ENCODE measurements around the gene ANAPC13.

- TF ChIP-seq, protein P1, sequence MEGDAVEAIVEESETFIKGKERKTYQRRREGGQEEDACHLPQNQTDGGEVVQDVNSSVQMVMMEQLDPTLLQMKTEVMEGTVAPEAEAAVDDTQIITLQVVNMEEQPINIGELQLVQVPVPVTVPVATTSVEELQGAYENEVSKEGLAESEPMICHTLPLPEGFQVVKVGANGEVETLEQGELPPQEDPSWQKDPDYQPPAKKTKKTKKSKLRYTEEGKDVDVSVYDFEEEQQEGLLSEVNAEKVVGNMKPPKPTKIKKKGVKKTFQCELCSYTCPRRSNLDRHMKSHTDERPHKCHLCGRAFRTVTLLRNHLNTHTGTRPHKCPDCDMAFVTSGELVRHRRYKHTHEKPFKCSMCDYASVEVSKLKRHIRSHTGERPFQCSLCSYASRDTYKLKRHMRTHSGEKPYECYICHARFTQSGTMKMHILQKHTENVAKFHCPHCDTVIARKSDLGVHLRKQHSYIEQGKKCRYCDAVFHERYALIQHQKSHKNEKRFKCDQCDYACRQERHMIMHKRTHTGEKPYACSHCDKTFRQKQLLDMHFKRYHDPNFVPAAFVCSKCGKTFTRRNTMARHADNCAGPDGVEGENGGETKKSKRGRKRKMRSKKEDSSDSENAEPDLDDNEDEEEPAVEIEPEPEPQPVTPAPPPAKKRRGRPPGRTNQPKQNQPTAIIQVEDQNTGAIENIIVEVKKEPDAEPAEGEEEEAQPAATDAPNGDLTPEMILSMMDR (IDR thresholded peaks at IDR 0.05) = no peak
- TF ChIP-seq POLR2AphosphoS5 (IDR thresholded peaks at IDR 0.05) (no peak), EP300 (IDR thresholded peaks at IDR 0.05) (no peak), POLR2A (IDR thresholded peaks at IDR 0.05; ENCODE audit: low read depth) (no peak)
These were observed 3.2 kb downstream of the ANAPC13 start for GRCh38 chr3:134482622-134483021.

Measured in esophagus muscularis mucosa (tissue), 4 donors.